G401.6 (cell line): ENCODE results near the gene MYOF.
"Not testable (repeated sequence)": the region's sequence is repeated elsewhere in the genome, so short reads cannot be mapped to it uniquely, and the experiment has no call there.

Experiments
- FAIRE-seq: peaks from 2 replicates; lab custom pipeline; 2012; peaks lifted over from hg19 to GRCh38; lab: Jason Lieb, UNC

The MYOF gene

DNA sequence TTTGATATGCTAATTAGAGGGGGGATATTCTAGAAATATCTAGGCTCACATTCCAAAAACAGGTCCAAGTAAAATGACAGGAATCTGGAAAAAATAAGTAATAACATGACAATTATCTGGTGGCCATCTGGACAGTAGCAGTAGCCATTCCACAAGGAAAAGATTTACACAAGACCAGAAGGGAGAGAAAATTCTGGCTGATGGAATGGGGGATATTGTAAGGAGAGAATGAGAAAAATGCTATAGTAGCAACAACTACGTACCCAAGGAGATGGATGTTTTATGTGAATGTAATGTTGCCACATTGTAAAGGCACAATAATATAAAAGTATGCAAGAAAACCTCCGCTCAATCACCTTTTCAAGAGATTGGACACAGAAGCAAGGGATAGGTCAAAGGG is 5.4 kb downstream of the MYOF start:
- no peak for FAIRE-seq

DNA sequence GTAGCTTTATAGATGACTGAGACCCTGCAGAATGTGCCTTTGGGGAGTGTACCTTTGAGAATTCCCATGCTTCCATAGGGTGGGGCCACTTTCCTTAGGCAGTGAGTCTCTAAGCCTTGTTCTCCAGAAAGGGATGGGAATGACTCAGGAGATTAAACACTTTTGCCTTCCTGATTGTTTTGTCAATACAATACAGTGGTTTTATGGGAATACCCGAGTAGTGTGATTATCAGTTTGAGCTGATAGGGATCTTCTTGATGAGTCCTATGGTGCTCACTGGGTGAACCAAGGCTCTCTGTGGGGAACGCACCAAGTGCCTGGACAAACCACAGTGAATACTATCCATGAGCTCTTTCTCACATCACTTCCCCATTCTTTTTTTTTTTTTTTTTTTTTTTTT is 6.3 kb downstream of the MYOF start:
- FAIRE-seq = no peak

DNA sequence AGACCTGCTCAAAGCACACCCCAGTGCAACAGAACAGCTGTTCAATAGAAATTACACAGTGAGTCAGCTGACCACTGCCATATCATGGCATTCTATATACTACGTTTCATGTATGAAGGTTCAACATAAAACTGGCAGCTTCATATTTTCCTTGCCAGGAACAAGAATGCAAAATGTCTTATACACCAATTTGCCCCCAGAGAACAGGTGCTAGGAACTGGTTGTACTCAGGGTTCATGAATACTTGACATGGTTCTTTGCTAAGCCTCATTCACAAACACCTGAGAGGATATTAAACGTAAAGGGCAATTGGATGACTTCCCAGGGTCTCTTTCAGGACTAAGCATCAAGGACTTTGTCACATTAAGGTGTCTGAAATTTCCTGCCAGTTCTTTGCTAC is 6.9 kb downstream of the MYOF start:
- no peak for FAIRE-seq

DNA sequence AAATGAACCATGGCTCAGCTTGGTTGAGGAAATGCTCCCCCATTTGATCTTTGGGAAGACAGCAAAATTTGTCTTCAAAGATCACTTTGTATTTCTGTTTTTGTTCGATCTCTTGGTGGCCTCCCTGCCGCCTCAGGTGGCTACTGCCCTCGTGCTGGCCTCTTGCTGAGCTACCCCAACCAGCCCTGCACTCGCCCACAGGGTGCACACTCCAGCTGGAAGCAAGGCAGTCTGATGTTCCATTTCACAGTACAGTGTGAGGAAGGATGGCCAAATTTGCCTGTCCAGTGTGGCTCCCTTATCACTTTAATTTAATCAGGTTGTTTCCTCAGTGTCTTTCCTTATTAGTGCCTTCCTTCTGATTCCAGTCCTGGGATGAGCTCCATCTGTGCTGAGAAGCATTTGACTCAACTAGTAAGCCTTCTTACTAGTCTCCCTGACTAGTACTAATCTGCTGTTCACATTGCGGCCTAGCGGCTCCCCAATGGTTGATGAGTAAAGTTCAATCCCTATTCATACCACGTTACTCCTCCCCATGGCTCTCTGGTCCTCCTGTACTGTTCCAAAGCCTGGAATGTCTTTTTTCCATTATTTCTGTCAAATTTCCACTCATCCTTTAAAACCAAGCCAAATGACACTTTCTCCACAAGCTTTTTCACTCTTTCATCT is 8.2 kb downstream of the MYOF start:
- FAIRE-seq = no peak

DNA sequence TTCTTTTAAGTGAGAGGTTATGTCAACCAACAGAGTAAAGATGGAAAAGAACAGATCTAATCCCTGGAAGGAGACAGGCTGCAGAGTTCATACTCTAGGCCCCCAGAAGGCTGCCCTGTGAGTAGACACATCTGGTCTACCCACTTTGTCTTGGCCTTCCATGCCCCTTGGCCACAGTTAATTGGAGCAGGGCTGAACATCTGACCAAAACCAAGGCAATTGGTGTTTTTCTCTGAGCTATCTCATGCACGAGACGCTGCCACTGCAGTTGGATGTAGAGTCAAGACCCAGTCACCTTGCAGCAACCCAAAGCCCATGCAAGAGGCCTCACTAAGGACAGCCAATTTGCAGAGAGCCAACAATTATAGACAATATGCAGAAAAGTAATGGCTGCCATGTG is 9.0 kb downstream of the MYOF start:
- no peak for FAIRE-seq

DNA sequence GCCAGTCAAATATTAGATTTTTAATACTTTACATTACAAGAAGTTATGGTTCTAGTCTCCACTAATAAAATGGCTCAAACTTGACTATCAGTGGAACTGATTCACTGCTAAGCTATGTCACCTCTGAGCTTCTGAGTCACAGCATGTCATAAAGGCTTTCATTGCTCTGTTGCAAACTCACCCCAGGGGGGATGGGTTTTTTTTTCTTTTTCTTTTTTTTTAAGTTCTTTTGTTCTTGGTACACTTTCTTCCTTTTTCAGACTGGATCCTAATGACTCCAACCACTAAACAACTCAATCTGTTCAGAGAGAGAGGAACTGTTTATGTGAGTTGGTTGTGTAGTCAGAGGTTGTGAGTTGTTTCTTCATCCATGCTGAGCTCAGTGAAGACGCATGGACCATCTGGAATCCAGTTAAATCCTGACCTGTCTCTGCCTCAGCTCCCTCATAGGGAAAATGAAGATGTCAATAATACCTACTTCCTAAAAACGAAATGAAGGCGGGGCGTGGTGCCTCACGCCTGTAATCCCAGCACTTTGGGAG is 11.0 kb downstream of the MYOF start:
- peak; percentile 91 for FAIRE-seq

DNA sequence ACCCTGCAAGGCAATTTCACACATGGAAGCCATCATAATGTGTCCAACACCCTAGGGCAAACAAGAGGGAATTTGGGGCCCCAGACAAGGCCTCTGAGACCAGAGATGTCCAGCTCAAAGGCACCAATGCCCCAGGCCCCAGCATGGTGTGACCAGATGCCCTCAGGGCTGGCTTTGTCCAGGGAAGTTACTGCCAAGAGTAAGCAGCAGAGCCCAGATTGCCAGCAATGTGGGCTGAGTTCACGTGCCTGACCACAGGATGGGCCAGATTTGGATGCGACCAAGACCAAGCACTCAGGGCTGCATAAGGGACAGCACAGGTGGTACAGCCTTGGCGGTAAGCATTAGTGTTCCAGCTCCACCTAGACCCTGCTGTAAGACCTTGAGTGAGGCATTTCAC is 12.7 kb downstream of the MYOF start:
- FAIRE-seq = no peak

DNA sequence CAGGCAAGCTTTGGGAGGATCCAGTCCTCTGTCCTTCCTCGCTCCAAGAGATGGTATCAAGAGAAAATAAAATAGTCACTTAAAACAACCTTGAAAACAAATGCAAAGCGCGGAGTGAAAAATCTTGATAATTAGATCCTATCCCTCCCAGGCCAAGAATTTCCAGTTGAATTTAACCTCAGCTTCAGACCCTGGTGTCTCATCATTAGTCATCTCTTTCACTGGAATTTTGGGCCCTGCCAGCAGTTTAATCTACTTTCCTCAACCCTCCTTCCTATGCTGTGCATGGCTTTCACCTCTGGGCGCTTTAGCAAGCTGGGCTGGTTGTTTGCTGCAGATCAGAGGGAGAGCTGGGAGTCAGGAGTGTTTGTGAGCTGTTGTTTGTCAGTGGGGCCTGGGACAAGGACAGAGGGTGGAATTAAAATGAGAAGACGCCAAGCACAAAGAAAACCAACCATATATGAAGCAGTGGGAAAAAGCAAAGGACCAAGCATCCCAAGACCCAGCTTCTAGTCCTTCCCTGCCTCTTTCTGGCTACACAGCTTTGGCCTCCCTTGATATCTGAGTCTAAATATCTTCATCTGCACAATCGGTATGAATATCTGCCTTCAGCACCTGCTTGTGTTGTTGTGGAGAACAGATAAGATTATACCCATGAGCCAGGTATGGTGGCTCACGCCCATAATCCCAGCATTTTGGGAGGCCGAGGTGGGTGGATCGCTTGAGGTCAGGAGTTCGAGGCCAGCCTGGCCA is 13.5 kb downstream of the MYOF start:
- peak; percentile 94 for FAIRE-seq

DNA sequence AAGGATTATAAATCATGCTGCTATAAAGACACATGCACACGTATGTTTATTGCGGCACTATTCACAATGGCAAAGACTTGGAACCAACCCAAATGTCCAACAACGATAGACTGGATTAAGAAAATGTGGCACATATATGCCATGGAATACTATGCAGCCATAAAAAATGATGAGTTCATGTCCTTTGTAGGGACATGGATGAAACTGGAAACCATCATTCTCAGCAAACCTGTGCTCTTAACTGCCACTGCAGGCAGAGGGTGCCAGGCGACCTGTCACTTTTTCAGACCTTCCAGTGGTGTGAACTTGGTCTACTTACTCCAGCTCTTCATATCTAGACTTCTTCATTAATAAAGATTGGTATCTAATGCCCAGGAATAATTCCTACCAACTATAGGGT is 14.5 kb downstream of the MYOF start:
- not testable (repeated sequence) for FAIRE-seq

DNA sequence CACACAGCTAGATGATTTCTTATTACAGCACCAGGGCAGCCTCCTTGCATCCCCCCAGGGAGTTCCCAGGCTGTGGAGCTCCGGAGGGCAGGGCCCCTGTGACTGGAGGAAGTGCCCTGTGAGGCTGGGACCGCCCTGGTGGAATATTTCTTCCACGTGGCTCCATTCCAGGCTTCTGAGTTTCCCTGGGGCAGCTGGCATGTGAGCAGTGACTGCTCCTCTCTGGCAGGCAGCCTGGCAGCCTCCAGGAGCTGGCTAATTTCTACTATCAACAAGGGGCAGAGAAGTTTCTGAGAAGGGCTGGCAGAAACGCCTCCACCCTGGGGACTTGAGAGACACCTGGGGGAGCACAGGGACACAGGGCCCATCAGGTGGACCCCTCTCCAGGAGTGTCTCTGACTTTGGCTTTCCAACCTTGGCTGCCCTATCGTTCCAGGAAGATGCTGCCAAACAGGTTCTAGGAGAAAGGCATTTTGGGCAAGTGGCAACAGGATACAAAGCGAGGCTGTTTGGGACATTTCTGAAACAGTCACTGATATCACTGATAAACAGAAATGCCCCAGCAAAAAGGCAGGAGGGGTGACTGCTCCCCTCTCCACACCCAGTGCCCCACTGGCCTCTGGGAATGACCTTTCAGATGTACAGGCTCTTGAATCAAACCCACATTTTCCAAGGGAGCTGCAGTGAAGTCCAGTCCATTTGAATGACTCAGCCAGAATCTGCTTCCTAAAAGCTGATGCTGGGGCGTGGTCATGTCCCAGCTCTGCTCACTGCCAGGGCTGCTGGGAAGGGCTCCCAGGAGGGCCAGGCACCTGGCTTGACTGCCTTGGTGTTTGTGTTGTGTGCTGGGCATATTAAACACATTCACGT is 16.1 kb downstream of the MYOF start:
- FAIRE-seq = peak; percentile 85

DNA sequence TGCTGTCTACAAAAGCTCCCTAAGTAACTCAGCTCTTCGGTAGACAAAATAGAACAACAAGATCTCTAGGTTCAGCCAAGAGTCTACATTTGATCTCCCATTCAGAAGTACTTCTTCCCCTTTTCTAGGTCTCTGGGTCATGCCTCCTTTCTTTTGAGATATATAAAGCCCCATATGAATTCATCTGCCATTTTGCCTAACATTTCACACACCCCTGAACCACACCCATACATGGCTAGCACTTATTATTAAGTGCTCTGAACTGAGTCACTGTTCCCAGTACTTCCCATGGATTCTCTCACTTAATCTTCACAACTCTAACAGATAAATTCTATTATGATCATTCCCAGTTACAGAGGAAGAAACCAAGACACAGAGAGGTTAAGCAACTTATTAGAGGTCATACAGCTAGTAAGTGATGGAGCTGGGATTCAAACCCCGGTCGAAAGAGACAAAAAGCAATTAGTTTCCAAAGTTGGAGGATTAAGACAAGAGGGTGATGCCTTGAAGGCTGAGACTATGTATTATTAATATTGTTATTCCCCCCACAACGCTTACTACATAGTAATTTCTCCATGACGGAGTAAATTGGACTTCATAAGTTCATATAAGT is 17.3 kb downstream of the MYOF start:
- no peak for FAIRE-seq

DNA sequence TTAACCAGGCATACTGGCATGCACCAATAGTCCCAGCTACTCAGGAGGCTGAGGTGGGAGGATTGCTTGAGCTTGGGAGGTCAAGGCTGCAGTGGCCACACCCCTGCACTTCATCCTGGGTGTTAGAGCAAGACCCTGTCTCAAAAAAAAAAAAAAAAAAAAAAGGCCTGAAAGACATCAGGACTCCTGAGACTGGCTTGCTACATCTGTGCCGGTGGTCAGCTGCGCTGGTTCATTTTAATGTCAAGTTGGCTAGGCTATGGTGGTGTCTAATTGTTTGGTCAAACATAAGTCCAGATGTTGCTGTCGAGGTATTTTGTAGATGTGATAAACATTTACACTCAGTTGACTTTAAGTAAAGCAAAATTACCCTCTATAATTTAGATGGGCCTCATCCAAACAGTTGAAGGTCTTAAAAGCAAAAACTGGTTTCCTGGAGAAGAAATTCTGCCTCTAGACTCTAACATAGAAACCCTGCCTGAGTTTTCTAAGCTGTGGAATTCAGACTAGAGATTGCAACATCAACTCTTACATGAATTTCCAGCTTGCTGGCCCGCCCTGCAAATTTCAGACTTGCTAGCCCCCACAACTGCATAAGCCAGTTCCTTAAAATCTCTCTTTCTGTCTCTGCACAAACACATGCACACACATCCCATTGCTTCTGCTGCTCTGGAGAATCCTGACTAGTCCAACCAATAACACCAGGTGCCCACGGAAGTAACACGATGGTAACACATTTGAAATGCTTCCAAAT is 18.2 kb downstream of the MYOF start:
- peak; percentile 30 for FAIRE-seq

DNA sequence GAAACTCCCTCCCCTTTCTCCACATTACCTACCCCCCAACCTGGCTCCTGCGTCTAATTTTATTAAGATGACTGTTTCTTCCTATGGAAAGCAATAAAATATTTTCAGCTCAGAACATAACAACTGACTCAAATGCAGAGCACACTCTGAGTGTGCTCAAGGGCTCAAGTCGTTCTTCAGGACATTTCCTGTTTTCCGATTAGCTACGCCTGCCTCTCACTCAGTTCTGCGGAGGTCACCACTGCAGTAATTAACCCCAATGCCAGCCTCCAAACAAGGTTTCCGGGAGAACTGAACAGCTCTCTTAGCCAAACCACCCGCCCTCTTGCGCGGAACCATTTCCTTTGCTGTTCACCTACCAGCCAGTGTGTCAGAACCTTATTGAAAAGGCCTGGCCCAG is 19.3 kb downstream of the MYOF start:
- no peak for FAIRE-seq

DNA sequence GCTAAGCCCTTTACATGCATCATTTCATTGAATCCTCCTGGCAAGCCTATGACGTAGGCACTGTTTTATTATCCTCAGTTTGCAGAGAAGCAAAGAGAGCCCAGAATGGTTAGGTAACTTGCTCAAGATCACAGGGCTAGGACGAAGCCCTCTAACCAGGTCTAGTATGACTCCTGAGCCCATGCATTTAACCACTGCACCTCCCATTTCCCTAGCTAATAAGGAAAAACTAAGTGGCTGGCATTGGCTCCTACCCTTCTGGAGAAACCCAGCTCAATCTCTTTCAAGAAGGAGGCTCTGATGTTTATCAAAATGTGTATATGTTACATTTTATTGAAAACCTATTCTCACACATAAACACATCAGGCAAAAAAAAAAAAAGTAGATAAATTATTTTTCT is 19.8 kb downstream of the MYOF start:
- peak; percentile 54 for FAIRE-seq

DNA sequence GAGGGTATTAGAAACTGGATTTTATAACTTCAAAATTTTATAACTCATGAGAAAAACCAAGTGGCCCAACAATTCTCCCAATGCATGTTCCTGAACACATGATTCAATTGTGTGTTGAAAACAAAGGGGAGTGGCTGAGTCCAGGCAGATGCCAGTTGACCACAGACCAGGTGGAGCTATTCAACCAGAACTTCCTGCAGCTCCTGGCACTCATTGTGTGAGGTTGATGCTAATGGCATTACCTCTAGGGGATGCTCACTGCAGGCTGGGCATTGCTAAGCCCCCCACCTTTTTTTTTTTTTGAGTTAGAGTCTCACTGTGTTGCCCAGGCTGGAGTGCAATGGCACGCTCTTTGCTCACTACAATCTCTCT is 20.3 kb downstream of the MYOF start:
- no peak for FAIRE-seq

DNA sequence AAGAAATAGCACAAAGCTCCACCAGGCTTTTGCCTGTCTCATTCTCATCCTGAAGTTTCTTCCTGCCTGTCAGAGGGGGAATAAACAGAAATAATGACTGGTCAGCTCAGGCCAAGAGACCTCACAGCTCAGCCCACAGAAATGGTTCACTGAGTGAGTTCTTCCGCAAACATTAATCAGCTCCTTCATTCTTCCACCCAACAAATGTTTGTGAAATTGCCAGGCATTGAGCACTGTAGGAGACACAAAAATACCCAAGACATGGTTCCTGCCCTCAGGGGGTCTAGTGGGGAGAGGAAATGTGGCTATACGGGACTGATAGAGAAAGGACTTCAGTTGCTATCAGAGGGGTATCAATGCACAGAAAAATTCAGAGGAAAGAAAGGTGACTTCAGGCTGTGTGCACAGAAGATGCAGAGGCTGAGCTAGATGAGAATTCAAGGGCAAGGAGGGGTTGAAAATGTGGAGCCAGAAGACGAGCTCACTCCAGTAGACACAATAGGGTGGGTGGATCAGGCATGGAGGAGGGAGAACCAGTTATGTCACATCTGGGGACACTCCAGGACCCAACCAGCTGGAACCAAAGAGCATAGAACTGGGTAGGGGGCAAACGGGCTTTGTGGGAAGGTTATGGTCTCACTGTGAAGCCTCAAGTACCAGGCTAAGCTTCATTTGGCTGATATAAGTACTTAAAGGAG is 20.9 kb downstream of the MYOF start:
- no peak for FAIRE-seq

DNA sequence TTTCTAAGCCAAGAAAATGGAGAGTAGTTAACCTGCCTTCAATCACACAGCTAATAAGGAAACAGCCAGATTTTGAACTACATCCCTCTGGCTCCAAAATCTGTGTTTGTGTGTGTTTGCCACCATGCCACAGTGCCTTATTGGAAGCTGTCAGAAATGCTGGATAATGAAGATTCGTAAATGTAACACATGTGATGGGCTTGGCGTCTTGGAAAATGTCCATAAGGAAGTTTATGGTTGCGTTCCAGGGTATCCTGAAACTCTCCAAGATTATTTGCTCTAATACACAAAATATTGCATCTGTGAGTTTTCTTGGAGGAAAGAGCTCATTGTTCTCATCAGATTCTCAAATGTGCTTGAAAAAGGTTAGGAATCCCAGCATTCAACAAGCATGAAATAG is 22.7 kb downstream of the MYOF start:
- FAIRE-seq = no peak

DNA sequence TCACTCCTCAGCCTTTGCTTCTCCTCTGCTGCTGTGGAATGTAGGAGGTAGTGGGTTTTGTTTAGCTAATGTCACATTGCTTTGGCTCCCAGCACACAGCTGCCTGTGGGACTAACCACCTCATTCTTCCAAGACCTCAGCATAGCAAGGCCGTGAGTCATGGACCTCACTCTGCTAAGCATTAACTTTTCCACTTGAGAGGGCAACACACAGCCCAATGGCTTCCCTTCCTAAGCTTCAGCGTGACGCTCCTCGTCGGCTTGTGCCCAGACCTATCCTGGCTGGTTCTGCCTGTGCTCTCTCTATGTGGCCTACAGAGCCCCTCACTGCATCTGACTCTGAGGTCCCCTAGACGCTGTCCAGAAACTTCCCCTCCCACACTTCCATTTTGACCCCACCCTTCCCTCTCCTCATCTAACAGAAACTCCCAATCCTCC is 23.3 kb downstream of the MYOF start:
- FAIRE-seq = peak; percentile 99

DNA sequence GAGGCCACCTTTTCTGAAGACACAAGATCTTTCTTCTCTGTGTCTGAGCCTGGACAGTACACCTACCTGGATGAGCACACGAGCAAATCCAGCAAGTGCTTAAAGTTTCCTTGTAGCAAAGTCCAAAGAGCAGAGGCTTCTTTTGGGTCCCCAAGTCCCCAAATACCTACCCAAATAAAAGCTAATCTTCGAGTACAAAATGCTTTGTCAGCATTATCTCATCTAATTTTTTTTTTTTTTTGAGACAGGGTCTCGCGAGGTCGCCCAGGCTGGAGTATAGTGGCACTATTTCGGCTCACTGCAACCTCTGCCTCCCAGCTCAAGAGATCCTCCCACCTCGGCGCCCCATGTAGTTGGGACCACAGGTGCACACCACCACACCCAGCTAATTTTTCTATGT is 24.6 kb downstream of the MYOF start:
- FAIRE-seq = no peak

DNA sequence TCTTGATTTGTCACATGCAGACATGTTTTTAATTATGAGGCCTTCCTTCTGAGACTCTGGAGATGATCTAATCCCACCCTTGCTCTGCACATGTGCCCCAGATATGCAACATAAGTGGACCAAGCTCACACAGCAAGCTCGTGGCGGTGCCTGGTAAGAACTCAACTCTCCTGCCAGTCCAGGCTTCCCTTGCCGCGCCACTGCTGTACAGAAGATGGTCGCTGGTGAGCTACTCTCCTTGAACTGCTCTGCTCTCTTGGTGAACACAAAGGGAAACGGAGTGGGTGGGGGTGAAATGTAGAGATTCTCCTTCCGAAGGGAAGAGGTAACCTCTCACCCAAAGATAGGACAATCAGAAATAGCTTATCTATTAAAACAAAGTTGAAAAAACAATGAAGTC is 25.7 kb downstream of the MYOF start:
- no peak for FAIRE-seq

DNA sequence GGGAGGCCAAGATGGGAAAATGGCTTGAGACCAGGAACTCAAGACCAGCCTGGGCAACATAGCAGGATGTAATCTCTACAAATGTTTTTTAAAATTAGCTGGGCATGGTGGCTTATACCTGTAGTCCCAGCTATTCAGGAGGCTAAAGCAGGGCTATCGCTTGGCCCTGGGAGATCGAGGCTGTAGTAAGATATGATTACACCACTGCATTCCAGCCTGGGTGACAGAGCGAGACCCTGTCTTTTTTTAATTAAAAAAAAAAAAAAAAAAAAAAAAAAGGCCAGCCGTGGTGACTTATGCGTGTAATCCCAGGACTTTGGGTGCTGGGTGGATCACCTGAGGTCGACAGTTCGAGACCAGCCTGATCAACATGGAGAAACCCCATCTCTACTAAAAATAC is 27.4 kb downstream of the MYOF start:
- FAIRE-seq = no peak
